RWPE1 (cell line): ENCODE results near the gene C11orf52.

ENCODE experiments used
- CTCF ChIA-PET: fragments of 350-600 bp; sonication (Branson Sonifier 250); formaldehyde crosslinking; extraction: SDS; loops from one replicate; lab custom pipeline; 2021; lab: Yijun Ruan, JAX
- POLR2A ChIA-PET: fragments of 400-600 bp; formaldehyde crosslinking; extraction: SDS; loops from one replicate; lab custom pipeline; 2020; ENCODE audit warnings: antibody characterized with exemption; ENCODE audit not compliant: low non-redundant PET; lab: Yijun Ruan, JAX
- DNase-seq: peaks from one replicate; pipeline ENCODE4 v3.0.0; 2012; ENCODE audit warnings: low spot score
- H3K27ac ChIP-seq: fragments of 450-650 bp; 2 replicates; pipeline ENCODE4 v1.5.1; 2017
- CTCF ChIP-seq: fragments of 450-650 bp; conservative IDR thresholded peaks from 2 replicates; pipeline ENCODE4 v1.5.1; 2017; ENCODE audit warnings: low read depth, mild to moderate bottlenecking

Gene C11orf52

GRCh38 chr11:111947143-111947542 lies 28.4 kb downstream of the C11orf52 start:
- no peak for TF ChIP-seq CTCF
- no peak for DNase-seq
- CTCF ChIA-PET: no interaction called here
- no peak overlapping the region; the same call in 1 of the 2 replicates for H3K27ac ChIP-seq
- POLR2A ChIA-PET: no interaction called here

- DNase-seq: no peak
- ChIA-PET CTCF (interaction anchor here (0.9 kb wide), 1 partner anchor 12 kb away, joined by 3 read pairs; the partner anchor contains the start of gene DIXDC1), POLR2A (no interaction called here)
- no peak for TF ChIP-seq CTCF
- no peak overlapping the region for H3K27ac ChIP-seq
Observed at GRCh38 chr11:111949519-111950426, 31.1 kb downstream of the C11orf52 start.

- ChIA-PET CTCF (no interaction called here), POLR2A (no interaction called here)
- TF ChIP-seq CTCF: no peak
- DNase-seq: no peak
- no peak overlapping the region for H3K27ac ChIP-seq
Observed at GRCh38 chr11:111951565-111951964, 32.9 kb downstream of the C11orf52 start.

- TF ChIP-seq CTCF: no peak
- no peak for DNase-seq
- ChIA-PET POLR2A (no interaction called here), CTCF (interaction anchor here (0.6 to 1.1 kb wide), 2 partner anchors 22 to 58 kb away, joined by 3 read pairs; no protein-coding TSS in a partner anchor)
- no peak overlapping the region for H3K27ac ChIP-seq
Observed at GRCh38 chr11:111954154-111954553, 35.4 kb downstream of the C11orf52 start.

- DNase-seq: no peak
- CTCF ChIA-PET: interaction anchor here (0.7 to 1.2 kb wide), 2 partner anchors 24 to 26 kb away, joined by 3 read pairs; no protein-coding TSS in a partner anchor
- no peak for TF ChIP-seq CTCF
- H3K27ac ChIP-seq: peak overlapping the region; percentile 79
- POLR2A ChIA-PET: no interaction called here
Observed at GRCh38 chr11:111957663-111958444, 39.1 kb downstream of the C11orf52 start.

- CTCF ChIA-PET: interaction anchor here (0.6 to 2.0 kb wide), 4 partner anchors 21 to 590 kb away, joined by 3 to 9 read pairs (median 4); partner anchors contain the start of gene NKAPD1
- TF ChIP-seq CTCF: no peak
- DNase-seq: peak; percentile 90
- H3K27ac ChIP-seq: peak overlapping the region; percentile 79
- POLR2A ChIA-PET: interaction anchor here (0.6 to 0.9 kb wide), 2 partner anchors 29 to 74 kb away, joined by 3 read pairs; no protein-coding TSS in a partner anchor
Observed at GRCh38 chr11:111960916-111961315, 42.2 kb downstream of the C11orf52 start.
